DMS79 (cell line): Measurements from ENCODE around the gene SOX6.

Experiments
- DNase-seq: peaks from one replicate; lab custom pipeline; 2025; lab: John Stamatoyannopoulos, UW

SOX6 gene

DNA sequence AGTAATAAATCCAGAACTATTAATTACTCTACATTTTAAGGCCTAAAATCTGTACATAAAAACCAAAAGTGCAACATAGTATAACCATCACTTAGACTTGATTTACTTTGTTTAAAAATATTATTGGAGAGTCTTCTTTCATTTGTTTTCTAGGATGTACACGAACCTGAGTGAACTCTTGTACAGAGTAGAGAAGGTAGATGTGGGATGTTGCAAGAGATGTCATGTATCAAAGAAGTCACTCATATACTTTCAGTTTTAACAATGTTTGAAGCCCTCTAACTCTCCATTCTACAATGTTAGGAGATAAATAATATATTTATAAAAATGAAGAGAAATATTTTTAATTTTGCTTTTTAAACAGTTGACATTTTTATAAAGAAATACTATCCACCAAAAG lies 38.6 kb downstream of the SOX6 start:
- DNase-seq, result no peak

DNA sequence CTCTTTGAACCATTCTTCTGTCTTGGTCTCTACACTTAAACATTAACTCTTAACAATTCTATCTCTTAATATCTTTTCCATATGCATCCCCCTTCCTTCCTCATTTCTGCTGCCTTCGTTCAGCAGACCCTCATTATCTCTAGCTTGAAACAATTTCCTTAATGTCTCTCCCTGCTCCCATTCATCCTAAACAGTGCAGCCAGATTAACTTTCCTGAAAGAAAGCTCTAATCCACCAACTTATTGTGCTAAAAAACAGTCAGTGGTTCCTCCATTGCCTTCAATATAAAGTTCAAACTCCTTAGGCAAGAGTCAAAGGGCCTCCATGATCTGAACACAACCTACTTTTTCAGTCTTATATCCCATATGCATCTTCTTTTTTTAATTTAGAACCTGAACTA lies 42.5 kb downstream of the SOX6 start:
- DNase-seq, result no peak

DNA sequence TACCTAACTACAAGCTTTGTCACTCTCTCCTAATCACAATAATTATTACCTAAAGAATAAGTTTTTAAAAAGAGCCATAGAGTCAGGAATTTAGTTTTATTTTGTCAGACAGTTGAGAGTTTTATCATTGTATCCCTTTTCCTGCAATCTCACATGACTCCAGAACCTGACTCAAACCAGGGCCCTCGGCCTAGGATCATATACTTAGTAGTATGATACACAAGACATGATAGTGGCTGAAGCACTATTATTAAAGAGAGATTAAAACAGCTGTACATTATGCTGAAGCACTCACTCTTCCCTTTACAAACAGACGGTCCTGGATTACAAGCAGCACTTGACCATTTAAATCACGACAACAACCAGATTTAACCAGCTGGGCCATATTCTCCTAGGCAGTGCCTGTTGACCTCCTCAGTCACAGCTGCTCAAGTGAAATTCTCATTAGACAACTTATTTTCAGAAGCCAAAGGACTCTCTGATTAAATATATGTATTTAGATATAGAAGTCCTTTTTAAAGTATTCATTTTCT lies 44.0 kb downstream of the SOX6 start:
- DNase-seq, result no peak

DNA sequence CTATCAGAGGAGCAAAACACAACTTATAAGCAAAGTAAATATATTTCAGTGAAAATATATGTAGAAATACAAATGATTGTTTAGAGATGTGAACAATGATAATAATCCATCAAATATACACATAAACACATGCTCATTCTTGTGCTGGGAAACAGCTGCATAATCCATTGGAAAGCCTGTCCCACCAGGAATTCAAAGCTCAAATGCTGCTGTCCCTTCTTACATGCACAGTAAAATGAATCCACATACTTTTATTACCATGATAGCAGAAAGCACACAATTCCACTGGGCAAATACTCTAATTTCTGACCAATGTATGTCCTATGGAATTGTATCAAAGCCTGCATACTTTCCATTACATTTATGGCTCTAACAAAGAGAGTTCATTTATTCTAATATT lies 44.5 kb downstream of the SOX6 start:
- no peak for DNase-seq

DNA sequence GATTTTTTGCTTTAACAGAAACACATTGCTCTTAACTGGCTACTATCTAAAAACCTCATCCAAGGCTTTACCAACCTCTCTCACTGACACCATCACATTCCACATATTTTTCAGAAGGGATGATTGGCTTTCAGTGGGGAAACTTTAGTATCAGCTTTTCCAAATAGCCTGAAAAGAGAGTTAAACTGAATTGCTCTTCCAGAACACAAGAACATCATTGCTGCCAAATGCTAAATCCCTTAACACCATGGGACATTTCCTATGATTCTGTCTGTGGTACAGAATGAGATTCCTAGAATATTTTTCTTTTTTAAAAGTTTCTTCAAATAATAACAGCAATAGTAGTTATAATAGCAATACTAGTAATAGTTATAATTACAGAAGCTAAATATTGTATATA lies 45.4 kb downstream of the SOX6 start:
- no peak for DNase-seq

DNA sequence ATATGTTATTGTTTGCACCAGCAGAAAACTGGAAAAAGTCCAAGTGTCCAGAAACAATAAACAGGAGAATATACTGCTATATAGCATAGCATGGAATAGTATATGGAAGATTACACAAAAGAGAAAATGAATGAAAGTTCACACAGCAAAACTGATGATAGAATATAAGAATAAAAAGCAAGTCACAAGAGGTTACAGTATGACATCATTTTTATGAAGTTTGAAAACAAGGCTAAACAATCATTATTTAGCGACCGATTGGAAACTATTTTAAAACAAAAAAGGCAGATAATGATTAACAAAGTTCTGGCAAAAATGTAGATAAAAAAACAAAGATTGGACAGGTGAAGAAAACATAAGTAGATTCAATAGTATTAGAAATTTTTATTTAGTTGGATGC lies 47.1 kb downstream of the SOX6 start:
- no peak for DNase-seq

DNA sequence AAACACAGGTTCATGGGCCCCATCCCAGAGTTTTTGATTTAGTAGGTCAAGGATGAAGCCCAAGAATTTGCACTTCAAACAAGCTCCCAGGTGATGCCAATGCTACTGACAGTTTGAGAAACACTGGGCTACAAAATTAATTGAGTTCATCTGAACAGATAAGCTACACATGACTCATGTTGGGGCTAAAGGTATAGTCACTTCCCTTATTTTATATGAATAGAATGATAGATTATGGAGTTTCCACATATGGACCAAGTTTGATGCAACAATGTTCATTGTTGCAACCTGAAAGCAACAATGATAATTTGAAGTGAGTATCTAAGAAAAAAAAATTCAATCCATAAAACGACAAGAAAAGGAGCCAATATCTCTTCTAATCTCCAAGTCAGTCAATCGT lies 54.9 kb downstream of the SOX6 start:
- DNase-seq, result no peak

DNA sequence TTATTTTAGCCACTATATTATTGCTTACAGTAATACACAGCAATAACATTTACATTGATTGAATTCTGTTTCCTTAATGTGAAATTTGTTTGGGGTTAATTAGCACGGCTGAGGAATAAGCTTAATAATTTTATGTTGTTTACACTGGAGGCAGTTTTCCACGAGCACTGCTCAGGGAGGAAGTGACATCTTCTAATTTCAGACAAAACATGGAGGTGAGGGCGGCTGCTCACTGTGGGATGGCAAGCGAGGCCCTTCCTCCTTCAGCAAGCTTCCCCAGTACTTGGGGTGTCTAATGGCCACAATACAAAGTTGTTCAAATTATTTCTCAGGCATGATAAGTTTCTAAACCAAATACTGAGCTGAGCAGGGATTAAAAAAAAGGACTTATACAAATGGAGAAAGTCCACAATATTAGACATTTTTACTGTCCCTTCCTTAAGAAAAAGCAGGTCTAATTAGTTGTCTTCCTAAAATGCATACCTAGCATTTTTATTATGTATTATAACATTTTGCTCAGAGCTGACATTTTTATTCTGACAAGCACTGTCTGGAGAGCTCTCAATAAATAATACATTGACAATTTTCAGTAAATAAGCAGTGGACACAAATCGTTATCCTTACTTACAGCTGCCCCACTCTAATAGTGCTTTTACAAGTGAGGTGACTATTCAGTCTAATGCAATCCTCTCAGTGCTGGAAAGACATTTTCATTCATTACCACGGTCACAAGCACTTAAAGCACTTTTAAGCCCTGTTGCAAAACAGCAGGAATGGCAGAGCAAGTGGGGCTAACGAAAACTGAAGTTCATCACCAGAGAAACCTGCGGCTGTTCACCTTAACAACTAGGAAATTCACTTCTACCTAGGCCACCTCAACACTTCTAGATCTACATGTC lies 56.2 kb downstream of the SOX6 start:
- DNase-seq, result peak; percentile 87

DNA sequence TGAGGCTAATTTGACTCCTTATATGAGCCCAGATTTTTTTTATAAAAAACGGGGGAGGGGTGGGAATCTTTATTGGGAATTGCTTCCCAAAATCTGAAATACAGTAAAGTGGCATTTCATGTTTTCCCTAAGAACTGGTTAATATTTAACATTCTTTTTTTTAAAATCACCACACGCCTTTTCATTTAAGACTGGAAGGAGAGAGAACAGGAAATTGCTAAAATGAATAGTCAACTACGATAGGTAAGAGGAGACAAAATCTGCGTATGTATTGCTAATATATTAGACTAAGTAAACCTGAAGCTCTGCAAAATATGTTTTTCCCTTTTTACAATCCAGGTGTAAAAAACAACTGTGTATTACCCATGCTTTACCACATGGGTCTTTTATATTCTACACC lies 57.0 kb downstream of the SOX6 start:
- no peak for DNase-seq

DNA sequence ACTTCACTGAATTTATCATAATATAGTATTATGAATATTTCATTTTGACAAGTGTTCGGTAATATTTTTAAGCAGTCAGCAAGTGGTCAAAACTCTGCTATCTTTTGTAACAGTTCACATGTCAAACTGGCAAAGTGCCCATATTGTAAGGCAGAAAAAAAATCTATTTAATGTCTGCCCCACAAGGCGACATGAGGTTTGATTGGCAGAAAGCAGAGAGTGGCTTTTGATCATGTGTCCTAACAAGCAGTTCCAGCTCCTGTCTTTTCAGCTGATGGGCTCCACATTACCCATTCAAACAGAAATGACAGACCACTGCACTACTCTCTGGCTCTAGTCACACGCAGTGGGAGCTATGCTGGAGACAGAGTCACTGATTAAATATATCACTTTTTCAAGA lies 59.0 kb downstream of the SOX6 start:
- DNase-seq, result no peak

DNA sequence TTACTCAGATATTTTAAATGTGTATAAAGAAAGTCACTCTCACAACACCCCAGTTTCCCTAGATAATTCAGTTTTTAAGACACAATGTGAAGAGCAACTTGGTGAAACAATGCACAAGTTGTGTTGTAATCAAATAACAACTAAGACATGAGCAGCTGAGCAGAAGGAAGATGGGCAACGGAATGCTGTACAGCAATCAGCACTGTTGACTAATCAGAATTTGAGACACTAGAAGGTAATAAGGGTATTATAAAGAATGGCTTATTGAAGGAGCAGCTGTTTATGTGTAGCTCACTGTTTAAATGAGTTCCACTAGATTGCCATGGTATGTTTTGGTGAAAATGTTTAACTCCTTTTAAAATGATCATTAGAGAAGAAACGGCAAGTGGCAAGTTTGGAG lies 60.1 kb downstream of the SOX6 start:
- no peak for DNase-seq

DNA sequence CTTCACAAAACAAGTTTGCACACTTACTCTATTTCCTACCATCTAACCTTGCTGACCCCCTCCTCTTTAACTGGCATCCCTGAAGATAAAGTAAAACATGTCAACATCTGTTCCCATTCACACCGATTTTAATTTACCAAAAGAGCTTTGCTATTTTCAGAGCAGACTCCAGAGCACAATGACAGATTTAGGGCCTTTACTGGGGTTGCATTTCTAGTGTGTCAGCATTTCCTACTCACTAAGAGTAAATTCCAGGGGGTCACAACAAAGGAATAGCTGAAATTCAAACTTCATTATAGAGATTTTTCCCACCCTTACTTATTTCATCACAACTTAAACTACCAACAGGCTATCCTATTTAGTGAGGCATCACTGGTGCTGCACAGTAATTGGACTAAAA lies 60.8 kb downstream of the SOX6 start:
- no peak for DNase-seq

DNA sequence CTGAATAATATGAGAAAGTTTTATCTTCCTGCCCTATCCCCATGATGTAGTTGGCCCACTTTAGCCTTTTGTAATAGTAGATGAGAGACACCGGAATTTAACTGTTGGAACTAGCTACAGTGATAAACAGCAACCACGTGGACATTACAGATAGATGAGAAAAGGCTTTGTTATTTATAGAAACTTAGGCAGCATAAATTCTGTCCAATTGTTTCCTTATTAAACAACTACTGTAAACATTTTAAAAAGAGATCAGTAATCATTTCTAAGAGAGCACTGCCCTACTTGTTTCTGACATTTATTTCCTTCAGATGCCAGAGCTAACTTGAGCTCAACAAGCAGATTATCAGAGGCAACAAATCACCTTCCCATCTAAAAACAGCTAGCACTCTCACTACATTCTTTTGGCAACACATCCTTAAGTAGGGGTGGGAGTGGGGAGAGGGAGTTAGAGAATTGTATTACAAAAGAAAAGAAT lies 63.1 kb downstream of the SOX6 start:
- no peak for DNase-seq

DNA sequence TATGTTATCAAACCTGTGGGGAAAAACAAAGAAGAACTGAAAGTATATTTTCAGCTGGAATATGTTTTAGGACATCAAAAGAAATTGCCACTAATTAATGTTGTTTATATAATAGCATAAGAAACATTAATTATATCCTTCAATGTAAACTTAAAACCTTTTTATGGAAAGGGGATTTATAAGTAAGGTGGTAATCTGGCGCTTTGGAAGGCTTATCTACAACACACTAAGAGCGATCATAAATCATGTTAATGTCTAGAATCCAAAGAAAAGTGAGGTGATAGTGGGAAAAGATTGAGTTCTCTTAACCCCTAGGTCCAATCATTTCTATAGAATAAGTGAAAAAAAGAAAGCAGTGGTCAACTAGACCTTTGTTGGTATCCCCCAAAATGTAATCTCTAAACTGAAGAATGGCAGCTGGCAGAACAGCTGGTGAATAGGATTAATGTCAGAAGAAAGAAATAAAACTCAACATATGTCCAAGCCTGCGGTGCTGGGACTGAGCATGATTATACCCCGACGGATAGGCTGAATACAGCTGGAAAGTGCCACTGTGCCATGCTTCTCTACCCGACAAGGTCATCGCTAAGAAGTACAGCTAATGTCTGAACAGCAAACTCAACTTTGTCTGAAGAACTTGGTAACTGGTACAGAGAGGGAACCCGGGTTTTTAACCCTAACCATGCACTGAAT lies 64.0 kb downstream of the SOX6 start:
- DNase-seq, result no peak

DNA sequence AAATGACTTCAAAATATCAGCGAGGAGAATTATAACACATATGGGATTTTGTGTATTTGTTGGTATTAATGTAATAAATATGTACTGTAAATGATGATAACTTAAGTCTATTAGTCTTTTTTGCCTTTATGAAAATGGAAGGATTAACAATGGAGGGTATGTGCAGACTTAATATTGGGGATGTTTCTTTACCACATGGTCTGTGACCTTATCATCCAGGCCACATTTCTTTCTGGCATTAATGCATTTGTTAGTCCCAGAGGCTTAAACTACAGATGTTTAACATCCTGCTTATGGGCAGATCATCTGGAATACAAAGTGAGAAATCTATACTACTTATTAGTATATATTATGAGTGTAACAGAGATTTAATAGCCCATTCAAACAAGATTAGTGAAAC lies 64.6 kb downstream of the SOX6 start:
- no peak for DNase-seq

DNA sequence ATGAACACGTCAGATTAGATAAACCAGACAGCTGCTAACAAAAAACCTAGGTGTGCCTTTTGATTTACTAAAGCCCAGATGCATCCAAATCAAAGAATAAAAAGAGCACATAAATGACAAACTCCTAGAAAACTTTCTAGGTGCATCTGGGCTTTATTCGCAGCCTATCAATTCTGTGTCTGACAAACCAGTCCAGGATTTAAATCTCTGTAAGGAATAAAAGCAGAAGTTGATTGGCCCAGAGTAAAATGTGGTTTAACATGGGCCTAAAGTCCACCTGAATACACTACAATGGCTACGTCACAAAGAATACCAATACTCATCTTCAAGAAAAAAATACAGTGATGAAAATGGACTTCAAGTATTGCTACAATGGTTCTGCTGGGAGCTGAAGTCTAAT lies 66.8 kb downstream of the SOX6 start:
- no peak for DNase-seq

DNA sequence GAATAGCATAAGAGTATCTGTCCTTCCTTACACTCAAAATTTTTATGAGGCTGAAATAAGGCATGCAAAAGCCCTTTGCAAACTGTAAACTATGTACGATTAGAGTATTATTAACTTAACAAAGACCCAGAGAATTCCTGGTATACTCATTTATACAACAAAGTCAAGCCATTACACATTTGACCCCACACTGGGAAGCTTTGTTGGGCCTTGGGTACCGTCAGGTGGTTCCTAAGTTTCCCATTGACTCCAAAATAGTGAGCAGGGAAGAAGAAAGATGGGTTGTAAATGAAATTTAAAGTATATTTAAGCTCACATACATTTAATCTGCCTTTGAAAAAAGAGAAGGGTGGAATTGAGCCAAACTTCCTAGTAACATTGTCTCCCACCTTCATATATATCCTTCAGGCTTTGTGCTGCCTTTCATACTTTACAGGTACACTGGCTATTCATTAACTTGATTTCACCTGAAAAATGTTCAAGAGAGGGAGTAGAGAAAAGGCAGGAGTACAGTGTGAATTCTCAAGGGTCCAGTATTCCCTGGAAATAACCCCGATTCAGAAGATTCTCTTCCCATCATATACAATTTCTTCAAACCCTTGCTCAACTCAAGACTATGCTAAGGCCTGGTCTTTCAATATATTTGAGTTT lies 68.6 kb downstream of the SOX6 start:
- DNase-seq, result no peak

DNA sequence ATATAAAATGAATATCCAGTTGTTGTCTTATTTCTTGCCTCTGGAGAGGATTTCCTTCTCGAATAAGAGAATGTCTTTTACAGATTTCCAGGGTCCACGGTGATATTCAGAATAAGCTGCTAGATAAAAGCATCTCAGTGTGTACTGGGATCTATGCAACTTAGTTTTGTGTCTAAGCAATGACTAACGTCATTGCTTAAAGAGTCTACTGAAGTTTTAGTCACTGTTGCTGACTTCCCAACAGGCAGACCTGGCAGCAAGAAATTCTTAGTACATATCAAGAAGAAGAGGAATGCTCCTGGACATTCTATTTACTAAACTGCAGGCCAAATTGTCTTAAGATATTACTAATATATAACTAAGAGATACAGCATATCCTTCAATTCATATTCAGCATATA lies 70.3 kb downstream of the SOX6 start:
- DNase-seq, result no peak

DNA sequence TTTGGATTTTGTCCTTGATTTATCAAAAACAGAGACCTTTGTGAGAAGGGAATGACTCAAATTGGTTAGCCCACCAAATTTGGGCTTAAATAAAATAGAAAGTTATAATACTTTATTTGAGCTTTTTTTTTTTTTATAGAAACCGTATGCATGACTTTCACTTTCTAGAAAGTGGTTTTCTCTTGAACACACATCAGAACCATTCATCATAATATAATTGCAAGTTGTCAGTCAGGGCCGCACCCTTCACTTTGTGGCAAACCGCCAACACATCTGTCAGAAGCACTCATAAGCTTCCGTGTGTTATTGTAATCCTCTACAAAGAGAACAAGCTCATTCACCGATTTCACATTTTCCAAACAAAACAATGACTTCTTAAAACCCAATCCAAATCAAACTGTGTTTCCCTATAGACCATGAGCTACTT lies 76.1 kb downstream of the SOX6 start:
- DNase-seq, result peak; percentile 22

DNA sequence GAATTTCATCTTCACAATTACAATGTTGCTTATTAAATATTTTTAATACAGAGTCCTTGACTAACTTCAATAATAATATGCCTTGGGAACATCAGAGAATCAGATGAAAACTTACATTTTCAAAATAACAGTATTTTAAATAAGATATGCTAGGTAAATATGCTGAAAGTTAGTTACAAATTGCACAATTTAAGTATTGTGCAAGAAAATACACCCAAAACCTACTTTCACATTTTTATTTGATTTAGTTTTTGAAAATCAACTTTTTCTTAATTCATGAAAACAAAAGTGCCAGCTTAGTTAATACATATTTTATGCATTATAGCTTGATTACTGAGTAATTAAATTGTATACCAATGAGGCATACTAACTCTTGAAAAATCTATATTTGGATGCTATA lies 76.8 kb downstream of the SOX6 start:
- no peak for DNase-seq

DNA sequence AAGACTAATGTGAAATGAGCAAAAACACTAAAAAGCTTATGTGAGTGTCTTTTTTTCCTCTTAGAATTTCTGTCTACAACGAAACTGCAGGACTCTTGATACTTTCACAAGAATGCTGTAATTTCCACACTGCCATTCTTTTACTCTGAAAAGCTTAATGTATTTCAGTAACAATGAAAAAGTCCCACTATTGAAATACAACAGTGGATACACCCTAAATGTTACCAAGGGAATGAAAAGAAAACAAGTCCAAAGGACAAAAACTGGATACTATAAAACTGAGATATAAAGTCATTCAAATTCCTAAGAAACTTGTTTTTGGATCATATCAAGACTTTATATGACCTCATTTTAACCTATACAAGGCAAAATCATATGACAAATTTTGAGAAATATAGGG lies 77.4 kb downstream of the SOX6 start:
- DNase-seq, result no peak

DNA sequence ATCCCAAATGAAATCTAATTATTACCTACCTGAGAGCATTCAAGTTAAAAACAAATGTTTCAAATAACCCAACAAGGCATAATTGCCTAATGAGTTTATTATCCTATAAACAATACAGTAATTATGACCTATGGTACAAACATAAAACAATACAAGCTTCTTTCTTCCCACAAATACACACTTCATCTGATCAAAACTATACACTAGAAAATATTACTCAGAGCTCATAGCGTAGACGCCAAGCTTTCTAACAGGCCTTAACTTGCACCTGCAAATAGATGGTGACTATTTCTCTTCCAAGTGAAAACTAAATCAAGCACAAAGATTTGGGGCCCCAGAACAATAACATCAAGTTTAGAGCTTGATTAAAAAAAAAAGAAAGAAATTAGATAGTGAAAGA lies 78.1 kb downstream of the SOX6 start:
- no peak for DNase-seq

DNA sequence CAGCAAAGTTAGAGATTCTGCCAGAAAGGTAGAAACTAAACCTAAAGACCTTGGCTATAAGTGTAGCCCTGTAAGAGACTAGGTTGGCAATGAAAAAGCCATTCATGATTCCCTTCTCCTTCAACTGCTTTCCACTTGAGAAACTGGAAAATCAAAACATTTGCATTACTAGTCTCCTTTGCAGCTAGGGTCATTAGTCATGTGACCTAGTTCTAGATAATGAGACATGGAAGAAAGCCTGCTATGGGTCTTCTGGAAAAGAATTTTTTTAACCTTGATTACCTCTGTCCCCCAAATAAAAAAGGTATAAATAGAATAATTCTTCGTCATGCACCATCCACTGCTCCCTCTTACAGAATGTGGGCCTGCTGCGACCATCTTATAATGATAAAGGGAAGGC lies 80.1 kb downstream of the SOX6 start:
- no peak for DNase-seq
